SK-N-DZ (cell line): ENCODE measurements around the gene FKBP14. TPM values are rescaled to one million over a fixed set of nuclear protein-coding genes. Genes with fewer than 3 reads are reported as not detected.
"Not testable (repeated sequence)": the region's sequence is repeated elsewhere in the genome, so short reads cannot be mapped to it uniquely, and the experiment has no call there.

ENCODE experiments used
- DNase-seq: peaks from one replicate; pipeline ENCODE4 v3.0.0-alpha.2; 2015; ENCODE audit warnings: low spot score
- polyA plus RNA-seq, 2 experiments: library from polyadenylated mRNA; depleted of rRNA; stranded (reverse); fragments of >200 nt; gene quantifications; 2 replicates each; pipeline ENCODE4 v1.2.3, GENCODE V29; 2014

Gene FKBP14
- 8.3 and 10.1 TPM in 2 replicates for polyA plus RNA-seq (2014; cell fraction: cytosol; rRNA removed)
- polyA plus RNA-seq (2014; cell fraction: nucleus; rRNA removed), result 2.7 and 3.4 TPM in 2 replicates

GRCh38 chr7:30026229-30027064 is at the start of gene FKBP14:
TSS of gene FKBP14 (minus strand) at chr7:30026702. CDS start at chr7:30026508, 194 bp downstream.
- peak; percentile 99 for DNase-seq

- peak; percentile 40 for DNase-seq
Measured at GRCh38 chr7:30074422-30075030, 48.0 kb upstream of the FKBP14 start.

GRCh38 chr7:30072735-30073134 is 46.2 kb upstream of the FKBP14 start:
- DNase-seq, result no peak

- DNase-seq, result no peak
Measured at GRCh38 chr7:30070052-30070451, 43.5 kb upstream of the FKBP14 start.

GRCh38 chr7:30069096-30069867 is 42.8 kb upstream of the FKBP14 start:
- no peak for DNase-seq

GRCh38 chr7:30068117-30068516 is 41.6 kb upstream of the FKBP14 start:
- no peak for DNase-seq

GRCh38 chr7:30066687-30067086 is 40.2 kb upstream of the FKBP14 start:
- DNase-seq, result no peak

- no peak for DNase-seq
Measured at GRCh38 chr7:30065746-30066145, 39.2 kb upstream of the FKBP14 start.

- peak; percentile 44 for DNase-seq
Measured at GRCh38 chr7:30062587-30062986, 36.1 kb upstream of the FKBP14 start.

GRCh38 chr7:30061786-30062185 is 35.3 kb upstream of the FKBP14 start:
- DNase-seq, result not testable (repeated sequence)

GRCh38 chr7:30057741-30058140 is 31.2 kb upstream of the FKBP14 start:
- no peak for DNase-seq

GRCh38 chr7:30053068-30053467 is 26.6 kb upstream of the FKBP14 start:
- DNase-seq, result no peak

- DNase-seq, result no peak
Measured at GRCh38 chr7:30049173-30049572, 22.7 kb upstream of the FKBP14 start.

GRCh38 chr7:30048582-30048981 is 22.1 kb upstream of the FKBP14 start:
- DNase-seq, result no peak

GRCh38 chr7:30047124-30047523 is 20.6 kb upstream of the FKBP14 start:
- no peak for DNase-seq

- DNase-seq, result no peak
Measured at GRCh38 chr7:30046127-30046770, 19.7 kb upstream of the FKBP14 start.

GRCh38 chr7:30041526-30042269 is 15.2 kb upstream of the FKBP14 start:
- no peak for DNase-seq

- DNase-seq, result no peak
Measured at GRCh38 chr7:30040938-30041337, 14.4 kb upstream of the FKBP14 start.

- DNase-seq, result no peak
Measured at GRCh38 chr7:30038196-30038980, 11.9 kb upstream of the FKBP14 start.

- DNase-seq, result no peak
Measured at GRCh38 chr7:30036220-30036619, 9.7 kb upstream of the FKBP14 start.
